GM23338 (cell line): ENCODE results near the gene CEP19.

Experiments used
- CREB1 ChIP-seq: fragments of 250-450 bp; sonication (Bioruptor Pico); IDR thresholded peaks from 2 replicates; pipeline ENCODE4 v1.5.0; 2020; ENCODE audit warnings: low read depth, mild to moderate bottlenecking, moderate library complexity
- EZH2 ChIP-seq: fragments of 200-600 bp; sonication (generic); IDR thresholded peaks from one replicate; pipeline ENCODE4 v1.8.0; 2017; ENCODE audit warnings: antibody characterized with exemption, mild to moderate bottlenecking, low read depth; ENCODE audit not compliant: unreplicated experiment
- EZH2phosphoT487 ChIP-seq: fragments of 200-600 bp; sonication (generic); IDR thresholded peaks from one replicate; pipeline ENCODE4 v1.8.1; 2018; ENCODE audit warnings: antibody characterized with exemption; ENCODE audit not compliant: unreplicated experiment
- JUNB ChIP-seq: IDR thresholded peaks from one replicate; pipeline ENCODE4 v1.6.1; 2016; ENCODE audit warnings: antibody characterized with exemption; ENCODE audit not compliant: unreplicated experiment
- NANOG ChIP-seq: IDR thresholded peaks from 2 replicates; pipeline ENCODE4 v1.6.1; 2016; ENCODE audit warnings: antibody characterized with exemption, borderline replicate concordance
- POLR2AphosphoS5 ChIP-seq: IDR thresholded peaks from 2 replicates; pipeline ENCODE4 v1.6.1; 2016; ENCODE audit warnings: antibody characterized with exemption, low read depth
- STAT1 ChIP-seq: IDR thresholded peaks from one replicate; pipeline ENCODE4 v1.6.1; 2016; ENCODE audit warnings: antibody characterized with exemption; ENCODE audit not compliant: unreplicated experiment
- ZNF331 ChIP-seq: fragments of 250-450 bp; sonication (Bioruptor Pico); IDR thresholded peaks from 2 replicates; pipeline ENCODE4 v1.5.0; 2020; ENCODE audit warnings: low read depth, mild to moderate bottlenecking, moderate library complexity
- TF ChIP-seq, protein P1 (sequence below), 2 experiments: fragments of 200-600 bp in 1 of 2; sonication (generic) in 1 of 2; conservative IDR thresholded peaks; 2 replicates each; pipeline versions ENCODE4 v1.5.1 to v1.6.1; 2016 to 2017; ENCODE audit warnings: antibody characterized with exemption in 2 of 2, low read depth in 2 of 2, mild to moderate bottlenecking in 2 of 2, moderate library complexity in 1 of 2
- TF ChIP-seq, protein P2 (sequence below): IDR thresholded peaks from one replicate; pipeline ENCODE4 v1.6.1; 2018; ENCODE audit warnings: antibody characterized with exemption; ENCODE audit not compliant: unreplicated experiment
- TF ChIP-seq, protein P3 (sequence below): fragments of 250-450 bp; sonication (Bioruptor Pico); IDR thresholded peaks from 2 replicates; pipeline ENCODE4 v1.5.0; 2020; ENCODE audit warnings: mild to moderate bottlenecking, moderate library complexity
- TF ChIP-seq, protein P4 (sequence below): IDR thresholded peaks from 2 replicates; pipeline ENCODE4 v1.6.1; 2016; ENCODE audit warnings: antibody characterized with exemption

- TF ChIP-seq, protein P1, sequence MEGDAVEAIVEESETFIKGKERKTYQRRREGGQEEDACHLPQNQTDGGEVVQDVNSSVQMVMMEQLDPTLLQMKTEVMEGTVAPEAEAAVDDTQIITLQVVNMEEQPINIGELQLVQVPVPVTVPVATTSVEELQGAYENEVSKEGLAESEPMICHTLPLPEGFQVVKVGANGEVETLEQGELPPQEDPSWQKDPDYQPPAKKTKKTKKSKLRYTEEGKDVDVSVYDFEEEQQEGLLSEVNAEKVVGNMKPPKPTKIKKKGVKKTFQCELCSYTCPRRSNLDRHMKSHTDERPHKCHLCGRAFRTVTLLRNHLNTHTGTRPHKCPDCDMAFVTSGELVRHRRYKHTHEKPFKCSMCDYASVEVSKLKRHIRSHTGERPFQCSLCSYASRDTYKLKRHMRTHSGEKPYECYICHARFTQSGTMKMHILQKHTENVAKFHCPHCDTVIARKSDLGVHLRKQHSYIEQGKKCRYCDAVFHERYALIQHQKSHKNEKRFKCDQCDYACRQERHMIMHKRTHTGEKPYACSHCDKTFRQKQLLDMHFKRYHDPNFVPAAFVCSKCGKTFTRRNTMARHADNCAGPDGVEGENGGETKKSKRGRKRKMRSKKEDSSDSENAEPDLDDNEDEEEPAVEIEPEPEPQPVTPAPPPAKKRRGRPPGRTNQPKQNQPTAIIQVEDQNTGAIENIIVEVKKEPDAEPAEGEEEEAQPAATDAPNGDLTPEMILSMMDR (conservative IDR thresholded peaks at IDR 0.05; ENCODE audit: low read depth in 2 of 2), result no peak
- no peak for TF ChIP-seq EZH2phosphoT487
- TF ChIP-seq POLR2AphosphoS5, result no peak
- no peak for TF ChIP-seq EZH2
- TF ChIP-seq, protein P2, sequence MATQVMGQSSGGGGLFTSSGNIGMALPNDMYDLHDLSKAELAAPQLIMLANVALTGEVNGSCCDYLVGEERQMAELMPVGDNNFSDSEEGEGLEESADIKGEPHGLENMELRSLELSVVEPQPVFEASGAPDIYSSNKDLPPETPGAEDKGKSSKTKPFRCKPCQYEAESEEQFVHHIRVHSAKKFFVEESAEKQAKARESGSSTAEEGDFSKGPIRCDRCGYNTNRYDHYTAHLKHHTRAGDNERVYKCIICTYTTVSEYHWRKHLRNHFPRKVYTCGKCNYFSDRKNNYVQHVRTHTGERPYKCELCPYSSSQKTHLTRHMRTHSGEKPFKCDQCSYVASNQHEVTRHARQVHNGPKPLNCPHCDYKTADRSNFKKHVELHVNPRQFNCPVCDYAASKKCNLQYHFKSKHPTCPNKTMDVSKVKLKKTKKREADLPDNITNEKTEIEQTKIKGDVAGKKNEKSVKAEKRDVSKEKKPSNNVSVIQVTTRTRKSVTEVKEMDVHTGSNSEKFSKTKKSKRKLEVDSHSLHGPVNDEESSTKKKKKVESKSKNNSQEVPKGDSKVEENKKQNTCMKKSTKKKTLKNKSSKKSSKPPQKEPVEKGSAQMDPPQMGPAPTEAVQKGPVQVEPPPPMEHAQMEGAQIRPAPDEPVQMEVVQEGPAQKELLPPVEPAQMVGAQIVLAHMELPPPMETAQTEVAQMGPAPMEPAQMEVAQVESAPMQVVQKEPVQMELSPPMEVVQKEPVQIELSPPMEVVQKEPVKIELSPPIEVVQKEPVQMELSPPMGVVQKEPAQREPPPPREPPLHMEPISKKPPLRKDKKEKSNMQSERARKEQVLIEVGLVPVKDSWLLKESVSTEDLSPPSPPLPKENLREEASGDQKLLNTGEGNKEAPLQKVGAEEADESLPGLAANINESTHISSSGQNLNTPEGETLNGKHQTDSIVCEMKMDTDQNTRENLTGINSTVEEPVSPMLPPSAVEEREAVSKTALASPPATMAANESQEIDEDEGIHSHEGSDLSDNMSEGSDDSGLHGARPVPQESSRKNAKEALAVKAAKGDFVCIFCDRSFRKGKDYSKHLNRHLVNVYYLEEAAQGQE, result no peak
- TF ChIP-seq NANOG, result no peak
- no peak for TF ChIP-seq CREB1 (CRISPR knock-in tag)
- TF ChIP-seq STAT1, result no peak
- TF ChIP-seq, protein P3, sequence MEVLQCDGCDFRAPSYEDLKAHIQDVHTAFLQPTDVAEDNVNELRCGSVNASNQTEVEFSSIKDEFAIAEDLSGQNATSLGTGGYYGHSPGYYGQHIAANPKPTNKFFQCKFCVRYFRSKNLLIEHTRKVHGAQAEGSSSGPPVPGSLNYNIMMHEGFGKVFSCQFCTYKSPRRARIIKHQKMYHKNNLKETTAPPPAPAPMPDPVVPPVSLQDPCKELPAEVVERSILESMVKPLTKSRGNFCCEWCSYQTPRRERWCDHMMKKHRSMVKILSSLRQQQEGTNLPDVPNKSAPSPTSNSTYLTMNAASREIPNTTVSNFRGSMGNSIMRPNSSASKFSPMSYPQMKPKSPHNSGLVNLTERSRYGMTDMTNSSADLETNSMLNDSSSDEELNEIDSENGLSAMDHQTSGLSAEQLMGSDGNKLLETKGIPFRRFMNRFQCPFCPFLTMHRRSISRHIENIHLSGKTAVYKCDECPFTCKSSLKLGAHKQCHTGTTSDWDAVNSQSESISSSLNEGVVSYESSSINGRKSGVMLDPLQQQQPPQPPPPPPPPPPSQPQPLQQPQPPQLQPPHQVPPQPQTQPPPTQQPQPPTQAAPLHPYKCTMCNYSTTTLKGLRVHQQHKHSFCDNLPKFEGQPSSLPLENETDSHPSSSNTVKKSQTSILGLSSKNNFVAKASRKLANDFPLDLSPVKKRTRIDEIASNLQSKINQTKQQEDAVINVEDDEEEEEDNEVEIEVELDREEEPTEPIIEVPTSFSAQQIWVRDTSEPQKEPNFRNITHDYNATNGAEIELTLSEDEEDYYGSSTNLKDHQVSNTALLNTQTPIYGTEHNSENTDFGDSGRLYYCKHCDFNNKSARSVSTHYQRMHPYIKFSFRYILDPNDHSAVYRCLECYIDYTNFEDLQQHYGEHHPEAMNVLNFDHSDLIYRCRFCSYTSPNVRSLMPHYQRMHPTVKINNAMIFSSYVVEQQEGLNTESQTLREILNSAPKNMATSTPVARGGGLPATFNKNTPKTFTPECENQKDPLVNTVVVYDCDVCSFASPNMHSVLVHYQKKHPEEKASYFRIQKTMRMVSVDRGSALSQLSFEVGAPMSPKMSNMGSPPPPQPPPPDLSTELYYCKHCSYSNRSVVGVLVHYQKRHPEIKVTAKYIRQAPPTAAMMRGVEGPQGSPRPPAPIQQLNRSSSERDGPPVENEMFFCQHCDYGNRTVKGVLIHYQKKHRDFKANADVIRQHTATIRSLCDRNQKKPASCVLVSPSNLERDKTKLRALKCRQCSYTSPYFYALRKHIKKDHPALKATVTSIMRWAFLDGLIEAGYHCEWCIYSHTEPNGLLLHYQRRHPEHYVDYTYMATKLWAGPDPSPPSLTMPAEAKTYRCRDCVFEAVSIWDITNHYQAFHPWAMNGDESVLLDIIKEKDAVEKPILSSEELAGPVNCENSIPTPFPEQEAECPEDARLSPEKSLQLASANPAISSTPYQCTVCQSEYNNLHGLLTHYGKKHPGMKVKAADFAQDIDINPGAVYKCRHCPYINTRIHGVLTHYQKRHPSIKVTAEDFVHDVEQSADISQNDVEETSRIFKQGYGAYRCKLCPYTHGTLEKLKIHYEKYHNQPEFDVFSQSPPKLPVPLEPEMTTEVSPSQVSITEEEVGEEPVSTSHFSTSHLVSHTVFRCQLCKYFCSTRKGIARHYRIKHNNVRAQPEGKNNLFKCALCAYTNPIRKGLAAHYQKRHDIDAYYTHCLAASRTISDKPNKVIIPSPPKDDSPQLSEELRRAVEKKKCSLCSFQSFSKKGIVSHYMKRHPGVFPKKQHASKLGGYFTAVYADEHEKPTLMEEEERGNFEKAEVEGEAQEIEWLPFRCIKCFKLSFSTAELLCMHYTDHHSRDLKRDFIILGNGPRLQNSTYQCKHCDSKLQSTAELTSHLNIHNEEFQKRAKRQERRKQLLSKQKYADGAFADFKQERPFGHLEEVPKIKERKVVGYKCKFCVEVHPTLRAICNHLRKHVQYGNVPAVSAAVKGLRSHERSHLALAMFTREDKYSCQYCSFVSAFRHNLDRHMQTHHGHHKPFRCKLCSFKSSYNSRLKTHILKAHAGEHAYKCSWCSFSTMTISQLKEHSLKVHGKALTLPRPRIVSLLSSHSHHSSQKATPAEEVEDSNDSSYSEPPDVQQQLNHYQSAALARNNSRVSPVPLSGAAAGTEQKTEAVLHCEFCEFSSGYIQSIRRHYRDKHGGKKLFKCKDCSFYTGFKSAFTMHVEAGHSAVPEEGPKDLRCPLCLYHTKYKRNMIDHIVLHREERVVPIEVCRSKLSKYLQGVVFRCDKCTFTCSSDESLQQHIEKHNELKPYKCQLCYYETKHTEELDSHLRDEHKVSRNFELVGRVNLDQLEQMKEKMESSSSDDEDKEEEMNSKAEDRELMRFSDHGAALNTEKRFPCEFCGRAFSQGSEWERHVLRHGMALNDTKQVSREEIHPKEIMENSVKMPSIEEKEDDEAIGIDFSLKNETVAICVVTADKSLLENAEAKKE (CRISPR knock-in tag), result no peak
- no peak for TF ChIP-seq ZNF331 (CRISPR knock-in tag)
- TF ChIP-seq, protein P4, sequence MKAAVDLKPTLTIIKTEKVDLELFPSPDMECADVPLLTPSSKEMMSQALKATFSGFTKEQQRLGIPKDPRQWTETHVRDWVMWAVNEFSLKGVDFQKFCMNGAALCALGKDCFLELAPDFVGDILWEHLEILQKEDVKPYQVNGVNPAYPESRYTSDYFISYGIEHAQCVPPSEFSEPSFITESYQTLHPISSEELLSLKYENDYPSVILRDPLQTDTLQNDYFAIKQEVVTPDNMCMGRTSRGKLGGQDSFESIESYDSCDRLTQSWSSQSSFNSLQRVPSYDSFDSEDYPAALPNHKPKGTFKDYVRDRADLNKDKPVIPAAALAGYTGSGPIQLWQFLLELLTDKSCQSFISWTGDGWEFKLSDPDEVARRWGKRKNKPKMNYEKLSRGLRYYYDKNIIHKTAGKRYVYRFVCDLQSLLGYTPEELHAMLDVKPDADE, result no peak
- no peak for TF ChIP-seq JUNB
Observed at GRCh38 chr3:196753201-196753600, 41.2 kb upstream of the CEP19 start.
